ENCODE data around the gene ALG1. TPM values are rescaled to one million over a fixed set of nuclear protein-coding genes. Genes with fewer than 3 reads are reported as not detected.

Gene ALG1
- total and polyA plus RNA-seq, 2 of the 13 experiments (the other 11 are each of a cell fraction or from before 2014, with no cell fraction given): 43.3 to 75.6 TPM

- TF ChIP-seq, protein P1, sequence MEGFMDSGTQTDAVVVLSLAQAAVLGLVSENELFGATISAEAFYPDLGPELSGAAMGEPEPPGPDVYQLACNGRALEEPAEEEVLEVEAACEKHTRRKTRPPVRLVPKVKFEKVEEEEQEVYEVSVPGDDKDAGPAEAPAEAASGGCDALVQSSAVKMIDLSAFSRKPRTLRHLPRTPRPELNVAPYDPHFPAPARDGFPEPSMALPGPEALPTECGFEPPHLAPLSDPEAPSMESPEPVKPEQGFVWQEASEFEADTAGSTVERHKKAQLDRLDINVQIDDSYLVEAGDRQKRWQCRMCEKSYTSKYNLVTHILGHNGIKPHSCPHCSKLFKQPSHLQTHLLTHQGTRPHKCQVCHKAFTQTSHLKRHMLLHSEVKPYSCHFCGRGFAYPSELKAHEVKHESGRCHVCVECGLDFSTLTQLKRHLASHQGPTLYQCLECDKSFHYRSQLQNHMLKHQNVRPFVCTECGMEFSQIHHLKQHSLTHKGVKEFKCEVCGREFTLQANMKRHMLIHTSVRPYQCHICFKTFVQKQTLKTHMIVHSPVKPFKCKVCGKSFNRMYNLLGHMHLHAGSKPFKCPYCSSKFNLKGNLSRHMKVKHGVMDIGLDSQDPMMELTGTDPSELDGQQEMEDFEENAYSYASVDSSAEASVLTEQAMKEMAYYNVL (CRISPR knock-in tag; IDR thresholded peaks at IDR 0.05; ENCODE audit: borderline replicate concordance): peak; percentile 76; the same call in 1 of the 2 replicates
- TF ChIP-seq GMEB2 (CRISPR knock-in tag; IDR thresholded peaks at IDR 0.05; ENCODE audit: low read depth): peak; percentile 31; the same call in 1 of the 2 replicates
- TF ChIP-seq ADNP (CRISPR knock-in tag; IDR thresholded peaks at IDR 0.05): 0 out of 2 replicates have a peak, but pooled peaks have one; percentile 37
- no peak for TF ChIP-seq SMYD3 (CRISPR knock-in tag; IDR thresholded peaks at IDR 0.05)
- no peak; the same call in 1 of the 2 replicates for TF ChIP-seq ZNF136 (CRISPR knock-in tag; IDR thresholded peaks at IDR 0.05; ENCODE audit: low read depth)
- TF ChIP-seq ZNF431 (CRISPR knock-in tag; IDR thresholded peaks at IDR 0.05; ENCODE audit: borderline replicate concordance, low read depth): peak; percentile 80; the same call in 1 of the 2 replicates
- peak; percentile 81 for TF ChIP-seq BCL6 (CRISPR knock-in tag; IDR thresholded peaks at IDR 0.05)
- TF ChIP-seq MXD1 (CRISPR knock-in tag; IDR thresholded peaks at IDR 0.05): peak; percentile 78; the same call in 1 of the 2 replicates
- peak; percentile 54; the same call in 1 of the 2 replicates for TF ChIP-seq NR2F6 (IDR thresholded peaks at IDR 0.05)
- TF ChIP-seq NR2F6 (CRISPR knock-in tag; IDR thresholded peaks at IDR 0.05): peak; percentile 64
- no peak; the same call in 1 of the 2 replicates for TF ChIP-seq IRF1 (CRISPR knock-in tag; IDR thresholded peaks at IDR 0.05; ENCODE audit: low read depth)
- TF ChIP-seq ZNF746 (CRISPR knock-in tag; IDR thresholded peaks at IDR 0.05): no peak
- TF ChIP-seq ZNF333 (CRISPR knock-in tag; IDR thresholded peaks at IDR 0.05; ENCODE audit: borderline replicate concordance): peak; percentile 88; the same call in 1 of the 2 replicates
- TF ChIP-seq ZNF235 (CRISPR knock-in tag; IDR thresholded peaks at IDR 0.05; ENCODE audit: borderline replicate concordance): no peak
- TF ChIP-seq POGZ (CRISPR knock-in tag; IDR thresholded peaks at IDR 0.05): peak; percentile 57
- peak; percentile 36; the same call in 1 of the 2 replicates for TF ChIP-seq NR2F2 (IDR thresholded peaks at IDR 0.05; ENCODE audit: borderline replicate concordance, low read depth)
- TF ChIP-seq, protein P2, sequence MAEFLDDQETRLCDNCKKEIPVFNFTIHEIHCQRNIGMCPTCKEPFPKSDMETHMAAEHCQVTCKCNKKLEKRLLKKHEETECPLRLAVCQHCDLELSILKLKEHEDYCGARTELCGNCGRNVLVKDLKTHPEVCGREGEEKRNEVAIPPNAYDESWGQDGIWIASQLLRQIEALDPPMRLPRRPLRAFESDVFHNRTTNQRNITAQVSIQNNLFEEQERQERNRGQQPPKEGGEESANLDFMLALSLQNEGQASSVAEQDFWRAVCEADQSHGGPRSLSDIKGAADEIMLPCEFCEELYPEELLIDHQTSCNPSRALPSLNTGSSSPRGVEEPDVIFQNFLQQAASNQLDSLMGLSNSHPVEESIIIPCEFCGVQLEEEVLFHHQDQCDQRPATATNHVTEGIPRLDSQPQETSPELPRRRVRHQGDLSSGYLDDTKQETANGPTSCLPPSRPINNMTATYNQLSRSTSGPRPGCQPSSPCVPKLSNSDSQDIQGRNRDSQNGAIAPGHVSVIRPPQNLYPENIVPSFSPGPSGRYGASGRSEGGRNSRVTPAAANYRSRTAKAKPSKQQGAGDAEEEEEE (CRISPR knock-in tag; IDR thresholded peaks at IDR 0.05; ENCODE audit: borderline replicate concordance): no peak
- no peak for TF ChIP-seq ZNF34 (CRISPR knock-in tag; IDR thresholded peaks at IDR 0.05; ENCODE audit: borderline replicate concordance)
- peak; percentile 99; the same call in 1 of the 2 replicates for TF ChIP-seq BRD4 (CRISPR knock-in tag; IDR thresholded peaks at IDR 0.05)
- TF ChIP-seq KDM6A (CRISPR knock-in tag; IDR thresholded peaks at IDR 0.05; ENCODE audit: low read depth): no peak
- 0 out of 2 replicates have a peak, but pooled peaks have one; percentile 81 for TF ChIP-seq RBAK (CRISPR knock-in tag; IDR thresholded peaks at IDR 0.05)
Measured at GRCh38 chr16:5033256-5034166, 38.1 kb upstream of the ALG1 start, which contains the start of gene NAGPA (continued).
